GM19438 (cell line): ENCODE results near the gene CACTIN.
"Not testable (repeated sequence)": the region's sequence is repeated elsewhere in the genome, so short reads cannot be mapped to it uniquely, and the experiment has no call there.

Experiments
- ATAC-seq: cut with Tn5 transposase; IDR thresholded peaks from one replicate; pipeline ENCODE4 v1.9.1; 2021; ENCODE audit warnings: low read depth; ENCODE audit not compliant: unreplicated experiment

CACTIN gene

DNA sequence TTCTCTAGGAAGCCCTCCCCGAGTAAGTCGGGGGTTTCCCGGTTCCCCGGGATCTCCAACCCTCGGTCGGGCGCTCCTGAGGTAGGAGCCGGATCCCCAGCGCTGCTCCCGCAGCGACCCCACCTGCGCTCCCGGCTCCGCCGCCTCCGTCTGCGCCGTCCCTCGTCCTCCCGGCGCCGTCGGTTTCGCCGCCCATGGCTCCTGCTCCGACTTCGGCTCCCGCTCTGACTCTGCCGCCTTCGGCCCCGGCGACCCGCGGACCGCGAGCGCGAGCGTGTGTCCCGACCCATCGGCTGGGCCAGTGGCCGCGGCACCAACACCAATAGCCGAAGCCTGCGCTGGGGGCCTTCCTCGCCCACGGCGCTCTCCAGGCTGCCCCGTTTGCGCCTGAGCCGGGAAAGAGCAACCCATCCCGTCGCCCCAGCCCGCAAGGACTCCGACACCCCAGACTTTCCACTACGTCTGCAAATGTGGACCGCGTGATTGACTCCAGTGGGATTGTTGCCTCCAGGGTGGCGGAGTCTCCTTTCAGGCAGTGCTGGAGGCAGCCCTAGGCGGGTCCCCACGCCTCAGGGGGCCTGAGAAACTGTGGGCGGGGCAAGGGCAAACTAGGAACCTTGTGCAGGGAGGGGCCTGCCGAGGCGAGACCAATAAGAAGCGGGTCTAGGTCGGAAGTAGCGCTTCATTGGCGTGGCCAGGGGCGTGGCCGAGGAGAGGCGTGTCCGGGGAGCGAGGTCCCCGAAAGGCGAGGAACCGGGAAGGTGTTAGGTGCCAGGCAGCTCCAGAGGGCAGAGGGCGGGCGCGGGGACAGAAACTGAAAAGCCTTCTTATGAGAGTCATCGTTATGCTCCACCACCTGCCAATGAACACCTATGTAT lies at the start of gene CACTIN:
TSS of gene CACTIN (minus strand) at position 318 of the 878 bp plus-strand sequence. CDS start at position 290, 28 bp downstream.
- ATAC-seq = peak; percentile 70

DNA sequence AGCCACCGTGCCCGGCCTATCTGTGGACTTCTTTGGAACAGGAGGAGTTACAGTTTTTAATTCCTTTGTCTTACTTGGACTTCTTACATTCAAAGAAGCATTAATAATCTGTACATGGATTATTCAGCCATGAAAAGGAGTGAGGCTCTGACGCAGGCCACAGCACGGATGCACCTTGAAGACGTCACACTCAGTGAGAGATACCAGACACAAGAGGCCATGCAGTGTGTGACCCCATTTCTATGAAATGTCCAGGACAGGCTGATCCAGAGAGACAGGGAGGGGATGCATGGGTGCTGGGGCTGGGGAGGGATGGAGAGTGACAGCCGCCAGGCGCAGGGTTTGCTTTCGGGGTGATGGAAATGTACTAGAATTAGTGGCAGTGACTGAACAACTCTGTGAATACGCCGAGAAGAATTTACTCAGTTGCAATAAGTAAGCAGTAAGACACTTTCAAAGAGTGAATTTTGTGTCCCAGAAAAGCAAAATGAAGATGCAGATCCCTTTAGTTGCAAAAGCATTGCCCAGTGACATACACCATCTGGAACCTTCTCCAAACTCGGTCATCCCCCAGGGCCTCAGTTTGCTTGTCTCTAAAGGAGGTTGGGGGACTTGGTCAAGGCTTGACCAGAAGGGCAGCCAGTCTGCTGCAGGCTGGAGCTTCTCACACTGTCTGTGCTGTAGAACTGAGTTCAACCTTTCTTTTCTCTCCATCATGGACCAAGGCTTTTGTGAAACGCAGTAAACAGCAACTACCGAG lies 48.4 kb upstream of the CACTIN start:
- no peak for ATAC-seq

GRCh38 chr19:3673506-3674439 lies 47.2 kb upstream of the CACTIN start:
- ATAC-seq = no peak

DNA sequence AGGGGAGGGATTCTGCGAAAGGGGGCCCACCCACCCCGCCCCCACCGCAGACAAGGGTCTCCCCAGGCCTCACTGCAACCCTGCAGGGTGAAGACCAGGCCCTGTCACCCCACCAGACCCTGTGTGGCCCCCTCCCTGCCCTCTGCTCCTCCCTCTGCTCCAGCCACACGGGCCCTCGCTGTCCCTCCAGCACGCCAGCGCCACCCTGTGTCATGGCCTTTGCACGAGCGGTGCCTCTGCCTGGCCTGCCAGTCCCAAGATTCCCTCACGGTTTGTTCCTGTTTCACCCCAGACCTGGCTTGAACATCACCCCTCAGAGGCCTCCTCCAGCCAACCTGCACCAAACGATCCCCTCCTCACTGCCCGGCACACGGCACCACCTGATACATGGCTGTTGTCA lies 46.4 kb upstream of the CACTIN start:
- no peak for ATAC-seq

GRCh38 chr19:3672575-3672948 lies 46.0 kb upstream of the CACTIN start:
- no peak for ATAC-seq

DNA sequence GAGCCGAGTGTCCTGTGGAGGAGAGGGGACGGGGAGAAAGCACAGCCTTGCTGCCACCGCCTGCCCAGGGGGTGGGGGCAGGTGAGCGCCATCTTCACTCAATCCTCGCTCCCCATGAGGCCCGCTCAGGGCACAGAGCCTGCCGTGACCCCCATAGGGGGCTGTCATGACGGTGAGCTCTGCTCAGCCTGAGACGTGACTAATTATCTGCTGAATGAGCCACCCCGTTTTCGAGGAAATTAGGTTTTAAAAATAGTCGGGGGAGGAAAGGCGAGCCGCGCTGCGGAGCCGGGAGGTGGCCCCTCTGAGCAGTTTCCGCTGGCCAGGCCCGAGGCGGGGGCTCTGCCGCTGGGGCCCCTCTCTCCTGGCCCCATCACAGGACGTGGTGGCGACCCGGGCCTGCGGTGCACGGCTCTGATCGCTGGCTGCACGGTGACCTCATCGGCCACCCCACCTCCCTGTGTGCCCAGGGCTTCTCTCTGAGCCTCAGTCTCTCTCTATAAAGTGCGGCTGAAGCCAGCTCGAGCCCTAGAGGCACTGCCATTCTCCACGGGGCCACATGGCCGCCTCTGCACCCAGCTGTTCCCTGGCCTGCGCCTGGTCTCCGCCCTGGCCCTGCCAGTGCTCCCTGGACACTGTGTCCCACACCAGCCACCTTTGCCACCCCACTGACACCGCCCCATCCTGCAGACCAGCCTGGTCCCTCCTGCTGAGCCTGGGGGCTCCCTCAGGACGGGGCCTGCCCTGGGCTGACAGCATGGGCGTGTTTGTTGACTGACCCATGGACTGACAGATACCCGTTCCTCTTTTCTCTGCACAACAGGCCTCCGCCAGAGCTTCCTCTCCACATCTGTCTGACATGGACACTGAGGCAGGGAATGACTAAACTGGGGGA lies 45.3 kb upstream of the CACTIN start:
- ATAC-seq = no peak

DNA sequence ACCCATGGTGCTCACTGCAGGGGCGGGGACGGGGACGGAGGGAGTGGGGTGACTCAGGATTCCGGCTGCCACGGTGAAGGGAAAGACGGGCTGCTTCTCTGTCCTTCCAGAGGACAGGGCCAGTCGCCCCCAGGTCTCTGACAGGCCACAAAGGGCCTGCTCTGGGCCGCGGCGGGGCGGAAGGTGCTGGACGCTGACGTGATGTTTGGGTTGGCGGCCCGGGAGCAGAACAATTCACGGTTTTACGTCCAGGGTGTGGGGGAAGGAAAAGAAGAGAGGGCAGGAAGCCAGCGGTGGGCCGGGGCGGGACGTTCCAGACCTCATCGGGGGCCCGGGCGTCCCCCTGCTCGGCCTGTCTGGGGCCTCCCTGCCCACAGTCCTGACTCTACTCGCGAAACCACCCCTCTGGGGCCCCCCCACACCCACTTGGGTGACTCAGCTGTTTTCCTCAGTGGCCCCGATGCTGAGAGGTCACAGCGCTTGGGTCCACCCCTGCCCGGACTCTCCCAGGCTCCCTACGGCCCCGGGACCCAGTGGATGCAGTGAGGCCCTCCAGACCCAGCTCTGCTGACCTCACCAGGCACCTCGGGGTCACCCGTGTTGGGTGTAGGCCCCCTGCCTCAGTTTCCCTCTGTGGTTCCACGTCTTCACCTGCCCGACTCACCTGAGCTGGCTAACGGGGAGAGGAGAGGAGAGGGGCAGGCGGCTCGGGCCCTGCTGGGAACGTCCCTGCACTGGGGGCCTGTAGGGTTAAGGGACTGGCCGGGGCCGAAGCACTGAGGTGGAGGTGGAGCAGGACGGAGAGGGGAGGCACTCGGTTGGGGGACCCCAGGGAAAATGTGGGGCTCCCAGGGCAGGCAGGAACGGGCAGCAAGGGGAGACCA lies 44.4 kb upstream of the CACTIN start:
- no peak for ATAC-seq

DNA sequence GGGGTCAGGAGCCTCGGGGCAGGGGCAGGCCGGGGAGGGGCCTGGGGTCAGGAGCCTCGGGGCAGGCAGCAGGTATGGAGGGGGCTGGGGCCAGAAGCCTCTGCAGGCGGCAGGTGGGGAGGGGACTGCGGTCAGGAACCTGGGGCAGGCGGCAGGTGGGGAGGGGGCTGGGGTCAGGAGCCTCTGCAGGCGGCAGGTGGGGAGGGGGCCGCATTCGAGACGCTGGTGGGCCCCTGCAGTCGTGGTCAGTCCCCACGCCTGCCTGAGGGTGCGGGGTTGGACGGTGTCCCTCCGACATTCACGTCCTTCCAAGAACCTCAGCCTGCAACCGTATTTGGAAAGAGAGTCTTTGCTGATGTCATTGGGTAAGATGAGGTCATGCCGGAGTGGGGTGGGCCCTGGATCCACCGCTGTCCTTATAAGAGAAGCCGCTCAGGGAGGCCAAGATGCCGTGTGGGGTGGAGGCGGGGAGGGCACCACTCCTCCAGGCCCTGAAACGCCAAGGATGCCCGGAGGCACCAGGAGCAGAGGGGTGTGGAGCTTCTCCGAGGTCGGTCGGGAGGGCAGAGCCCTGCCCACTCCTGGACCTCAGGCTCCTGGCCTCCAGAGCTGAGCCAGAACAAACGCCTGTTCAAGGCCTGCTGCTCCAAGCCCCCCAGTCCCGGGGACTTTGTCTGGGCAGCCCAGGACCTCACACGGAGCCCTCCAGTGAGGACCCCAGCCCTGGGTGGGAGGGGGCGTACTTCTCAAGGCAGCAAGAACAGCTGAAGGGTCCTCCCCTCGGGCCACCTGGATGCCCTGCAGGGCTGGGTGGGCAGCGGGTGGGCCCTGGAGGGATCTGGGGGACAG lies 43.6 kb upstream of the CACTIN start:
- no peak for ATAC-seq

- ATAC-seq = no peak
Observed at GRCh38 chr19:3669082-3669946, 42.7 kb upstream of the CACTIN start.

DNA sequence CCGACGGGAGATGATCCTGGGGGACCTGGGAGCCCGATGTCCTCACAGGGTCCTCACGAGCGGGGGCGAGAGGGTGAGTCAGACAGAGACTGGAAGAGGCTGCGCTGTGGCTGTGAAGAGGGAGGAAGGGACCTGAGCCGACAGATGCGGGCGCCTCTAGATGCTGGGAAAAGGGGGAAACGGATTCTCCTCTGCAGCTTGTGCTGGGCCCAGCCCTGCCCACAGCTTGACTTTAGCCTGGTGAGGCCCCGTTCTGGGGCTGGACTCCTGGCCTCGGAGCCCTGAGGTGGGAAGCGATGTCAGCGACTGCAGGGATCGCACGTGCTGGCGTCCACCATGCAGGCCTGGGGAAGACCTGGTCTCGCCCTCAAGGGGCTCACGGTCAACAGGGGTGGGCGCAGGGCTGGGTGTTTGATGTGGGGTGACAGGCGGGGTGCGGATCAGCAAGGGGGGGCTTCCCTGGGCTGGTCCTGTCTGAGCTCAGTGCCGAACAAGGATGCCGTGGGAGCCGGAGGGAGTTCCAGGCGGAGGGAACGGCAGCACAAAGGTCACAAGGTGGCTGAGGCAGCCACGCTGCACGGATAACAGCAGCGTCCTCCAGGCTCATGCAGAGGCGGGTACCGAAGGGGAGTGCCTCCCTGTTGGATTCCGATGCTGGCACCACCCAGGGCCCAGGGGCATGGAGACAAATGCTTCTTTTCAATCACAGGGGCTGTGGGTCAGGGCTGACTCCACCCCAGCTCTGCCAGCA lies 41.9 kb upstream of the CACTIN start:
- ATAC-seq = no peak

DNA sequence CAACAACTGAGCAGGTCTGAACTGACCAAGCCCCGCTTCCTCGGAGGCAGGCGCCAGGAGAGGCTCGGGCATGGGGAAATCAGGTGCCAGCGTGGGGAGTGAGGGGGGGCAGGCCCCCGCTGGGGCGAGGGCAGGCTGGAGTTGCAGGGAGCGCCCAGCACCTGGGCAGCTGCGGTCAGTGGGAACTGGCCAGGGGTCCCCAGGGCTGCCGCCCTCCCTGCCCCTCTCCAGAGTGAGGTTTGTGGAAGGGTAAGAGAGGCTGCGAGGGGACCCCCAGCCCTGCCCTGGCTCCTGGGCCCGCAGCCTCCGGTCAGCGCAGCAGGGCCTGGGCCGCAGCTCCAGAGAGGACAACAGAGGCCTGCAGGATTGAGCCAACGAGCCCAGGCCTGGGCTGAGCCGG lies 41.2 kb upstream of the CACTIN start:
- no peak for ATAC-seq

- no peak for ATAC-seq
Observed at GRCh38 chr19:3667037-3667638, 40.5 kb upstream of the CACTIN start.

DNA sequence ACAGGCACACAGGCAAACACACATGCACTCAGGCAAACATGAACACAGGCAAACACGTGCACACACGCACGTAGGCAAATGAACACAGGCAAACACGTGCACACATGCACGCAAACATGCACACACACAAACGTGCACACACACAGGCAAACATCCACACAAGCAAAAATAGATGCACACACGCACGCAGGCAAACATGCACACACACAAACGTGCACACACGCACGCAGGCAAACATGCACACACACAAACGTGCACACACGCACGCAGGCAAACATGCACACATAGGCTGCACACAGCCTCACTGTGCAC lies 39.9 kb upstream of the CACTIN start:
- not testable (repeated sequence) for ATAC-seq

DNA sequence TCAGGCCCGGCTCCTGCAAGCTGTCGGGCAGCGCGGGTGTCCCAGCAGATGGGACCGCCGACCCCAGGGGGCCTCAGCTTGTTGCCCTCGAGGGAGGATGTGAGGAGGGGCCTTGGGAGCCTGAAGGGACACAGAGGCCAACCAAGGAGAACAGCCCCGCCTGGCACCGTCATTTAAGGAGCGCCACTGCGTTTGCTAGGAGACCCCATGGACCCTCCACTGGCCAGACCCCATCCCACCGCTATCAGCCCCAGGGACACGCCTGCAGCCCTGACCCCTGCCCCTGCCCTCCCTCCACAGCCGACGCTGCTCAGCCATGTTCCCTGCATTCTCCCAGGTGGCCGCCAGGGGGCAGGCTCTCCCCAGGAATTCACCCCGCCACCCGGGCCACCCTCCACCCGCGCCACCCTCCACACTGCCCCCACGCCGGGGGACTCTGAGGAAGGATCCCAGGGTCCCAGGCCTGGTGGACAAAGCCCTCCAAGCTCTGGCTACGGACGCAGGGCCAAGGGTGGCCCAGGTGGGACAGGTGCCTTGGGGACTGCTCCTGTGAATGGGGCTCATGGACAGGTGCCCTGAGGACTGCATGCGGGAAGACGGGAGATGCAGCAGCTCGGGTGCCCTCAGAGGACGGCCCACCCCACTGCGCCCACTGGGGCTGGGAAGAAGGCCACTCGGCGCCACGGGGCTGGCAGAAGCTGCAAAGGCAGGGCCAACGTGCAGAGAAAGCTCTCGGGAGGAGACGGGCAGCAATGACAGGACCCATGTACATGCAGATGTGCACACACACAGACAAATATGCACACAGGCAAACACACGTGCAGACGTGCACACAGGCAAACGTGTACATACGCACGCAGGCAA lies 39.3 kb upstream of the CACTIN start:
- peak; percentile 52 for ATAC-seq
